GM12878 (cell line): Measurements from ENCODE around the gene VSIG10L2. TPM values are rescaled to one million over a fixed set of nuclear protein-coding genes. Genes with fewer than 3 reads are reported as not detected.

Source experiments
- ATAC-seq: fragments of 200-7000 bp; cut with Tn5 transposase; 3 replicates; pipeline ENCODE4 v1.9.1; 2020; ENCODE audit warnings: mild to moderate bottlenecking, moderate library complexity
- BruUV-seq: library from RNA; stranded (reverse); fragments of 400-500 nt; replicated peaks from 2 replicates; lab custom pipeline; 2021; lab: Mats Ljungman, UMichigan
- CTCF ChIA-PET: fragments of 300-600 bp; sonication (Branson Sonifier 250); formaldehyde crosslinking; extraction: SDS; loops from one replicate; lab custom pipeline; 2021; ENCODE audit warnings: inconsistent platforms; lab: Yijun Ruan, JAX
- POLR2A ChIA-PET: fragments of 350-600 bp; formaldehyde crosslinking; extraction: SDS; loops from one replicate; lab custom pipeline; 2021; ENCODE audit warnings: inconsistent platforms; lab: Charles Lee
- RAD21 ChIA-PET: fragments of 300-600 bp; sonication (Branson Sonifier 250); formaldehyde crosslinking; loops from one replicate; lab custom pipeline; 2023; ENCODE audit warnings: antibody characterized with exemption; ENCODE audit not compliant: unreplicated experiment; lab: Charles Lee
- SMC1A ChIA-PET: fragments of 300-600 bp; sonication (Branson Sonifier 250); formaldehyde crosslinking; loops from one replicate; lab custom pipeline; 2023; ENCODE audit not compliant: unreplicated experiment, uncharacterized antibody; lab: Charles Lee
- DNase-seq: peaks from one replicate; pipeline ENCODE4 v3.0.0-alpha.2; 2011; ENCODE audit warnings: low read depth, low spot score
- FAIRE-seq: peaks from 3 replicates; lab custom pipeline; 2011; peaks lifted over from hg19 to GRCh38; lab: Jason Lieb, UNC
- H2AFZ ChIP-seq: 2 replicates; pipeline ENCODE4 v1.6.0; 2011; ENCODE audit warnings: low read depth, low read length, control low read depth; ENCODE audit not compliant: control insufficient read depth
- H3K27ac ChIP-seq: 2 replicates; pipeline ENCODE4 v1.5.1; 2011; ENCODE audit warnings: control low read depth; ENCODE audit not compliant: control insufficient read depth, insufficient read depth
- H3K27me3 ChIP-seq, 2 experiments: replicated peaks in 1 of 2; 2 replicates each; pipeline versions ENCODE4 v1.6.0 to v1.6.1; 2011; ENCODE audit warnings: low read length in 1 of 2; ENCODE audit not compliant: control insufficient read depth in 2 of 2, insufficient read depth in 2 of 2
- H3K36me3 ChIP-seq, 2 experiments: 2 replicates each; pipeline ENCODE4 v1.5.1; 2011; ENCODE audit warnings: low read length in 1 of 2; ENCODE audit not compliant: control insufficient read depth in 2 of 2, insufficient read depth in 2 of 2
- H3K4me1 ChIP-seq: 2 replicates; pipeline ENCODE4 v1.6.1; 2011; ENCODE audit warnings: mild to moderate bottlenecking, low read length, moderate library complexity, mixed read lengths; ENCODE audit not compliant: control insufficient read depth, insufficient read depth
- H3K4me2 ChIP-seq: 2 replicates; pipeline ENCODE4 v1.6.0; 2011; ENCODE audit warnings: control low read depth; ENCODE audit not compliant: control insufficient read depth, insufficient read depth
- H3K4me3 ChIP-seq: fragments of 200-600 bp; sonication (generic); 2 replicates; pipeline ENCODE4 v1.5.1; 2016
- H3K79me2 ChIP-seq: 2 replicates; pipeline ENCODE4 v1.6.0; 2011; ENCODE audit warnings: low read length; ENCODE audit not compliant: control insufficient read depth, insufficient read depth
- H3K9ac ChIP-seq: 2 replicates; pipeline ENCODE4 v1.8.0; 2011; ENCODE audit warnings: low read length, control low read depth, mixed read lengths; ENCODE audit not compliant: control insufficient read depth, insufficient read depth
- H3K9me3 ChIP-seq: replicated peaks from 3 replicates; pipeline ENCODE4 v1.5.1; 2011; ENCODE audit warnings: mild to moderate bottlenecking, low read length; ENCODE audit not compliant: control insufficient read depth, insufficient read depth
- H4K20me1 ChIP-seq: 2 replicates; pipeline ENCODE4 v1.6.0; 2011; ENCODE audit not compliant: control insufficient read depth, insufficient read depth
- BCL11A ChIP-seq: IDR thresholded peaks from 2 replicates; pipeline ENCODE4 v1.6.1; 2011; ENCODE audit warnings: low read depth, low read length
- CBX5 ChIP-seq: sonication (generic); IDR thresholded peaks from 2 replicates; pipeline ENCODE4 v1.6.1; 2016; ENCODE audit warnings: low read depth, moderate library complexity, mild to moderate bottlenecking, inconsistent platforms
- CHD1 ChIP-seq: IDR thresholded peaks from 2 replicates; pipeline ENCODE4 v1.6.1; 2012; ENCODE audit warnings: low read depth, low read length, improper control_type of control experiment
- GATAD2B ChIP-seq: fragments of 450-650 bp; conservative IDR thresholded peaks from 2 replicates; pipeline ENCODE4 v1.6.1; 2017; ENCODE audit warnings: low read depth, mild to moderate bottlenecking, moderate library complexity
- HDAC2 ChIP-seq: fragments of 200-600 bp; sonication (generic); IDR thresholded peaks from 2 replicates; pipeline ENCODE4 v1.6.1; 2017
- KAT2A ChIP-seq: conservative IDR thresholded peaks from 2 replicates; pipeline ENCODE4 v1.6.1; 2011; ENCODE audit warnings: low read depth, low read length; ENCODE audit not compliant: control insufficient read depth
- KLF5 ChIP-seq: fragments of 450-650 bp; IDR thresholded peaks from 2 replicates; pipeline ENCODE4 v1.6.1; 2014; ENCODE audit warnings: mild to moderate bottlenecking; ENCODE audit not compliant: partially characterized antibody
- LARP7 ChIP-seq: fragments of 450-650 bp; IDR thresholded peaks from 2 replicates; pipeline ENCODE4 v1.6.1; 2017; ENCODE audit warnings: mild to moderate bottlenecking
- WRNIP1 ChIP-seq: IDR thresholded peaks from 2 replicates; pipeline ENCODE4 v1.6.1; 2011; ENCODE audit warnings: low read depth, low read length, improper control_type of control experiment, borderline replicate concordance
- ZZZ3 ChIP-seq: IDR thresholded peaks from 2 replicates; pipeline ENCODE4 v1.6.1; 2011; ENCODE audit warnings: low read depth; ENCODE audit not compliant: control insufficient read depth, insufficient read length
- WGBS: methylation state at CpG from one replicate; pipeline ENCODE4 v1.1.6; 2016; ENCODE audit warnings: low lambda C conversion rate; ENCODE audit not compliant: insufficient replicate concordance, insufficient coverage; ENCODE audit errors: missing lambda C conversion rate; 5-methylcytosine and 5-hydroxymethylcytosine counted together
- in situ Hi-C: fragments of 300-500 bp; cut with MboI; formaldehyde crosslinking; loops from 9 replicates; pipeline ENCODE4 v1.14.3; 2018; ENCODE audit warnings: mixed read lengths
- intact Hi-C: fragments of 100-400 bp; cut with micrococcal nuclease; formaldehyde crosslinking; loops from one replicate; pipeline ENCODE4 v1.14.2; 2022; ENCODE audit not compliant: unreplicated experiment
- polyA plus RNA-seq, 11 experiments: library from polyadenylated mRNA; depleted of rRNA in 4 of 11; unstranded in 6 of 11; stranded (reverse) in 5 of 11; fragments of >200 nt; fragmentation: Nextera tagmentation in 4 of 11; fragmentation: Illumina TruSeq in 1 of 11; extraction: Ambion mirVana in 4 of 11; extraction: Trizol in 1 of 11; gene quantifications; 1 replicate in 1 of 11; 2 replicates in 10 of 11; pipeline versions ENCODE4 v1.2.1 to v1.2.3, GENCODE V29; 2011 to 2016; ENCODE audit warnings: inconsistent platforms in 2 of 11, missing spikeins in 2 of 11, low read depth in 1 of 11
- total RNA-seq, 4 experiments: library from RNA; depleted of rRNA in 3 of 4; stranded (reverse); fragments of >200 nt in 3 of 4; fragmentation: Illumina TruSeq in 1 of 4; extraction: Trizol in 1 of 4; gene quantifications; 2 replicates each; pipeline versions ENCODE4 v1.2.1 to v1.2.3, GENCODE V29; 2013 to 2021
- TF ChIP-seq, protein P1 (sequence below): fragments of 450-650 bp; formaldehyde crosslinking; IDR thresholded peaks from 2 replicates; pipeline ENCODE4 v1.4.0; 2020; ENCODE audit warnings: mild to moderate bottlenecking, moderate library complexity
- TF ChIP-seq, protein P2 (sequence below): fragments of 450-650 bp; IDR thresholded peaks from 2 replicates; pipeline ENCODE4 v1.6.1; 2014; ENCODE audit warnings: mild to moderate bottlenecking
- TF ChIP-seq, protein P3 (sequence below): IDR thresholded peaks from 2 replicates; pipeline ENCODE4 v1.6.1; 2011; ENCODE audit warnings: mild to moderate bottlenecking, low read depth, low read length, moderate library complexity; ENCODE audit not compliant: insufficient replicate concordance

The VSIG10L2 gene
- total and polyA plus RNA-seq, 10 of the 15 experiments (the other 5 are each of a cell fraction or from before 2014, with no cell fraction given) = 0.02 TPM; not detected in 9

DNA sequence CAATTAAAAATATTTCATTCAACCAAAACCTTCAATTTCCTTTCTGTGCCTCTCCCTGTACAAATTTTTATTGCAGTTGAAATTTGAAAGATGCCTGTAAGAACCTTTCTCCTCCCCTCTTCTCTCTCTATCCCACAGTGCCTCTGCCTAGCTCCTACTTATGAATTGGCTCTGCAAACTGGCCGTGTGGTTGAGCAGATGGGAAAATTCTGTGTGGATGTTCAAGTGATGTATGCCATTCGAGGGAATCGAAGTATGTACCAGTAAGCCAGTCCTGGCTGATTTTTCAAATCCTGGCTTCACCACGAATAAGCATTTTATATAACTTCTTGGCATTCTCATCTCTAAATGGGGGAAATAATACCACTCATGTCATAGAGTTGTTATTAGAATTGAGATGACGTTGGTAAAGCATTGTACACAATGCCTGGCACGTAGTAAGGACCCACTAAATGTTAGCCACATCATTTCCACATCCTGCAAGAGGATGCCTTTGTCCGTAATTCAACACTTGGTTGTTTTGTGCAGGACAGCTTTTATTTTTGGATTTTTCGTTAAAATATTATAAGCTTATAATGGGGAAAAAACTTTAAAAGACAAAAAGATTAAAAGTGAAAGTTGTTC is 35.5 kb upstream of the VSIG10L2 start:
- WGBS = 11% methylated on average over 8 of the region's 8 CpGs
- no peak for TF ChIP-seq CHD1
- TF ChIP-seq BCL11A = no peak
- TF ChIP-seq ZZZ3 = no peak
- no peak for TF ChIP-seq CBX5
- no peak for TF ChIP-seq KLF5
- TF ChIP-seq KAT2A = no peak
- TF ChIP-seq, protein P1, sequence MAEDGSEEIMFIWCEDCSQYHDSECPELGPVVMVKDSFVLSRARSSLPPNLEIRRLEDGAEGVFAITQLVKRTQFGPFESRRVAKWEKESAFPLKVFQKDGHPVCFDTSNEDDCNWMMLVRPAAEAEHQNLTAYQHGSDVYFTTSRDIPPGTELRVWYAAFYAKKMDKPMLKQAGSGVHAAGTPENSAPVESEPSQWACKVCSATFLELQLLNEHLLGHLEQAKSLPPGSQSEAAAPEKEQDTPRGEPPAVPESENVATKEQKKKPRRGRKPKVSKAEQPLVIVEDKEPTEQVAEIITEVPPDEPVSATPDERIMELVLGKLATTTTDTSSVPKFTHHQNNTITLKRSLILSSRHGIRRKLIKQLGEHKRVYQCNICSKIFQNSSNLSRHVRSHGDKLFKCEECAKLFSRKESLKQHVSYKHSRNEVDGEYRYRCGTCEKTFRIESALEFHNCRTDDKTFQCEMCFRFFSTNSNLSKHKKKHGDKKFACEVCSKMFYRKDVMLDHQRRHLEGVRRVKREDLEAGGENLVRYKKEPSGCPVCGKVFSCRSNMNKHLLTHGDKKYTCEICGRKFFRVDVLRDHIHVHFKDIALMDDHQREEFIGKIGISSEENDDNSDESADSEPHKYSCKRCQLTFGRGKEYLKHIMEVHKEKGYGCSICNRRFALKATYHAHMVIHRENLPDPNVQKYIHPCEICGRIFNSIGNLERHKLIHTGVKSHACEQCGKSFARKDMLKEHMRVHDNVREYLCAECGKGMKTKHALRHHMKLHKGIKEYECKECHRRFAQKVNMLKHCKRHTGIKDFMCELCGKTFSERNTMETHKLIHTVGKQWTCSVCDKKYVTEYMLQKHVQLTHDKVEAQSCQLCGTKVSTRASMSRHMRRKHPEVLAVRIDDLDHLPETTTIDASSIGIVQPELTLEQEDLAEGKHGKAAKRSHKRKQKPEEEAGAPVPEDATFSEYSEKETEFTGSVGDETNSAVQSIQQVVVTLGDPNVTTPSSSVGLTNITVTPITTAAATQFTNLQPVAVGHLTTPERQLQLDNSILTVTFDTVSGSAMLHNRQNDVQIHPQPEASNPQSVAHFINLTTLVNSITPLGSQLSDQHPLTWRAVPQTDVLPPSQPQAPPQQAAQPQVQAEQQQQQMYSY = no peak
- no peak for TF ChIP-seq WRNIP1
- TF ChIP-seq GATAD2B = no peak
- TF ChIP-seq, protein P2, sequence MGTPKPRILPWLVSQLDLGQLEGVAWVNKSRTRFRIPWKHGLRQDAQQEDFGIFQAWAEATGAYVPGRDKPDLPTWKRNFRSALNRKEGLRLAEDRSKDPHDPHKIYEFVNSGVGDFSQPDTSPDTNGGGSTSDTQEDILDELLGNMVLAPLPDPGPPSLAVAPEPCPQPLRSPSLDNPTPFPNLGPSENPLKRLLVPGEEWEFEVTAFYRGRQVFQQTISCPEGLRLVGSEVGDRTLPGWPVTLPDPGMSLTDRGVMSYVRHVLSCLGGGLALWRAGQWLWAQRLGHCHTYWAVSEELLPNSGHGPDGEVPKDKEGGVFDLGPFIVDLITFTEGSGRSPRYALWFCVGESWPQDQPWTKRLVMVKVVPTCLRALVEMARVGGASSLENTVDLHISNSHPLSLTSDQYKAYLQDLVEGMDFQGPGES = no peak
- TF ChIP-seq, protein P3, sequence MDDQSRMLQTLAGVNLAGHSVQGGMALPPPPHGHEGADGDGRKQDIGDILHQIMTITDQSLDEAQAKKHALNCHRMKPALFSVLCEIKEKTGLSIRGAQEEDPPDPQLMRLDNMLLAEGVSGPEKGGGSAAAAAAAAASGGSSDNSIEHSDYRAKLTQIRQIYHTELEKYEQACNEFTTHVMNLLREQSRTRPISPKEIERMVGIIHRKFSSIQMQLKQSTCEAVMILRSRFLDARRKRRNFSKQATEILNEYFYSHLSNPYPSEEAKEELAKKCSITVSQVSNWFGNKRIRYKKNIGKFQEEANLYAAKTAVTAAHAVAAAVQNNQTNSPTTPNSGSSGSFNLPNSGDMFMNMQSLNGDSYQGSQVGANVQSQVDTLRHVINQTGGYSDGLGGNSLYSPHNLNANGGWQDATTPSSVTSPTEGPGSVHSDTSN = no peak
- TF ChIP-seq HDAC2 = no peak
- no peak for TF ChIP-seq LARP7

More for the DNA sequence above, 35.5 kb upstream of the VSIG10L2 start:
- Histone ChIP-seq H3K4me2 (no peak overlapping the region), H3K9me3 (no peaks in the 10 kb centered on the region), H3K9ac (no peak overlapping the region), H3K4me3 (no peak overlapping the region), H3K4me1 (no peaks in the 10 kb centered on the region), H3K79me2 (no peaks in the 10 kb centered on the region), H3K27me3 (peaks cover 0 to 3% of the 10 kb centered on the region in 2 experiments; a peak in 2 of 4 replicates), H3K36me3 (no peaks in the 10 kb centered on the region), H2AFZ (no peak overlapping the region), H4K20me1 (no peaks in the 10 kb centered on the region), H3K27ac (no peak overlapping the region)
- ChIA-PET CTCF (interaction anchor here (0.6 to 1.6 kb wide), 5 partner anchors 10 to 400 kb away, joined by 3 to 6 read pairs (median 3); no protein-coding TSS in a partner anchor), RAD21 (no interaction called here), SMC1A (interaction anchor here (0.9 to 1.7 kb wide), 2 partner anchors 10 to 14 kb away, joined by 4 to 5 read pairs; no protein-coding TSS in a partner anchor), POLR2A (interaction anchor here (0.7 kb wide), 1 partner anchor 443 kb away, joined by 4 read pairs; no protein-coding TSS in a partner anchor)
- intact Hi-C loops (no loop called here), in situ Hi-C loops (no loop called here)
- no peak for ATAC-seq
- FAIRE-seq = no peak
- no TSS peak for BruUV-seq
- no peak for DNase-seq
